ENCODE measurements around the gene FUT9. TPM values are rescaled to one million over a fixed set of nuclear protein-coding genes. Genes with fewer than 3 reads are reported as not detected.

The FUT9 gene
- total RNA-seq, 1 experiment from 2014 or later, result not detected

GRCh38 chr6:96142142-96142541, 126.4 kb downstream of the FUT9 start:
- ChIA-PET POLR2A (no interaction called here), CTCF (interaction anchor here (0.6 kb wide), 1 partner anchor 136 kb away, joined by 3 read pairs; no protein-coding TSS in a partner anchor)
- H3K4me1 ChIP-seq (ENCODE audit: control insufficient read depth, insufficient read depth, low read length), result no peaks in the 10 kb centered on the region
- H3K27ac ChIP-seq (ENCODE audit: low read length), result no peak overlapping the region
- H3K4me3 ChIP-seq (ENCODE audit: low read depth in 2 of 2, low read length in 2 of 2), result no peak overlapping the region
- H3K36me3 ChIP-seq (ENCODE audit: control insufficient read depth, insufficient read depth, low read length), result no peaks in the 10 kb centered on the region
- BruUV-seq (replicated peaks), result no TSS peak
- no peak for ATAC-seq
- intact Hi-C loops (cut with micrococcal nuclease; ENCODE audit: unreplicated experiment) (no loop called here), in situ Hi-C loops (cut with HindIII; ENCODE audit: low pct_unique_long_range_greater_than_20kb, low sequenced_read_pairs) (no loop called here)
- no peak for TF ChIP-seq CTCF (IDR thresholded peaks at IDR 0.05)
- no peak for TF ChIP-seq SIN3A (IDR thresholded peaks at IDR 0.05; ENCODE audit: borderline replicate concordance, insufficient read depth, low read depth, low read length)
- no peak for TF ChIP-seq REST (IDR thresholded peaks at IDR 0.05; ENCODE audit: insufficient read depth in 1 of 2, low read depth in 2 of 2, low read length in 1 of 2)
- no peak for TF ChIP-seq POLR2AphosphoS5 (IDR thresholded peaks at IDR 0.05; ENCODE audit: low read depth, low read length)
- TF ChIP-seq TCF7L2 (IDR thresholded peaks at IDR 0.05; ENCODE audit: low read depth, low read length), result no peak
- H3K9me3 ChIP-seq (ENCODE audit: control insufficient read depth, insufficient read depth, low read depth, low read length), result no peaks in the 10 kb centered on the region
- no peaks in the 10 kb centered on the region for H3K27me3 ChIP-seq (ENCODE audit: control insufficient read depth, insufficient read depth, low read length)
- DNase-seq (ENCODE audit: low read depth, low spot score), result no peak

DNA sequence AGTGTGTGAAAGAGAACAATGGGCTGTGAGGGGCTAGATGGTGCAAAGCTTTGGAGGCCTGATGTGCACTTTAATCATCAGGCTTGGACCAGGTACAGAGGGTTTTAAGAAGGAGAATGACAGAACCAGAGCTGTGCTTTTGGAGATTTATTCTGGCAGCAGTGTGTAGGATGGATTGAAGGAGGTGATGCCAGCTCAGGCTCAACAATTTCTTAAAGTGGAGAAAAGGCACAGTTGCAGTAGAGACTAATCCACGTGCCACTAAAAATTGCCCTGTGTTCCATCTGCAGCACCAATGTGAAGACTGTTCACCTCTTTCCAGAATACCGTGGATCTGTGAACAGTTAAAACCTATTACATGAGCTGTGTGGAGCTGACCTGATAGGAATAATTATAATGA, 134.7 kb downstream of the FUT9 start:
- in situ Hi-C loops (cut with HindIII; ENCODE audit: low pct_unique_long_range_greater_than_20kb, low sequenced_read_pairs), result no loop called here
- ATAC-seq (no peak), DNase-seq (ENCODE audit: low read depth, low spot score) (no peak)
- ChIA-PET POLR2A (no interaction called here), CTCF (no interaction called here)
- H3K27ac ChIP-seq (ENCODE audit: low read length), result no peak overlapping the region
- no TSS peak for BruUV-seq (replicated peaks)
- no peaks in the 10 kb centered on the region for H3K9me3 ChIP-seq (ENCODE audit: control insufficient read depth, insufficient read depth, low read depth, low read length)
- H3K4me3 ChIP-seq (ENCODE audit: low read depth in 2 of 2, low read length in 2 of 2), result no peak overlapping the region
- no peak for TF ChIP-seq POLR2AphosphoS5 (IDR thresholded peaks at IDR 0.05; ENCODE audit: low read depth, low read length)
- no peak for TF ChIP-seq CTCF (IDR thresholded peaks at IDR 0.05)
- TF ChIP-seq REST (IDR thresholded peaks at IDR 0.05; ENCODE audit: insufficient read depth in 1 of 2, low read depth in 2 of 2, low read length in 1 of 2), result no peak
- no peaks in the 10 kb centered on the region for H3K4me1 ChIP-seq (ENCODE audit: control insufficient read depth, insufficient read depth, low read length)
- intact Hi-C loops (cut with micrococcal nuclease; ENCODE audit: unreplicated experiment), result no loop called here
- no peaks in the 10 kb centered on the region for H3K36me3 ChIP-seq (ENCODE audit: control insufficient read depth, insufficient read depth, low read length)
- no peaks in the 10 kb centered on the region for H3K27me3 ChIP-seq (ENCODE audit: control insufficient read depth, insufficient read depth, low read length)

Measured in Panc1 (cell line).